Type B pancreatic cell (in vitro differentiated cells): ENCODE data around the gene DNAJC18. TPM values are rescaled to one million over a fixed set of nuclear protein-coding genes. Genes with fewer than 3 reads are reported as not detected.
A peak's percentile ranks its signal among the peaks of the same experiment; 100 is the strongest.

ENCODE experiments used
- DNase-seq: peaks from one replicate; pipeline ENCODE4 v3.0.0; 2021; ENCODE audit warnings: mixed read lengths; ENCODE audit not compliant: unreplicated experiment; ENCODE audit errors: extremely low spot score
- H3K27ac Mint-ChIP-seq: 2 replicates; pipeline ENCODE4 v1.8.0; 2021; ENCODE audit warnings: mild to moderate bottlenecking, mixed read lengths
- H3K27me3 Mint-ChIP-seq: 2 replicates; pipeline ENCODE4 v1.8.0; 2021; ENCODE audit warnings: mixed read lengths
- H3K36me3 Mint-ChIP-seq: 2 replicates; pipeline ENCODE4 v1.8.0; 2021; ENCODE audit warnings: mixed read lengths
- H3K4me1 Mint-ChIP-seq: one replicate; pipeline ENCODE4 v1.8.0; 2021; ENCODE audit warnings: mixed read lengths; ENCODE audit not compliant: unreplicated experiment
- H3K4me3 Mint-ChIP-seq: 2 replicates; pipeline ENCODE4 v1.8.0; 2021; ENCODE audit warnings: mild to moderate bottlenecking, mixed read lengths
- H3K9me3 Mint-ChIP-seq: 2 replicates; pipeline ENCODE4 v1.8.0; 2021; ENCODE audit warnings: mixed read lengths
- CTCF ChIP-seq: fragments of 200-600 bp; sonication (generic); conservative IDR thresholded peaks from 2 replicates; pipeline ENCODE4 v1.5.0; 2021; ENCODE audit warnings: antibody characterized with exemption, mild to moderate bottlenecking
- total RNA-seq: library from RNA; stranded (reverse); gene quantifications from 2 replicates; pipeline ENCODE4 v1.2.1, GENCODE V29; 2021; ENCODE audit warnings: low replicate concordance

The DNAJC18 gene
- total RNA-seq, 1 donor from 2014 or later: 25.8 TPM

DNA sequence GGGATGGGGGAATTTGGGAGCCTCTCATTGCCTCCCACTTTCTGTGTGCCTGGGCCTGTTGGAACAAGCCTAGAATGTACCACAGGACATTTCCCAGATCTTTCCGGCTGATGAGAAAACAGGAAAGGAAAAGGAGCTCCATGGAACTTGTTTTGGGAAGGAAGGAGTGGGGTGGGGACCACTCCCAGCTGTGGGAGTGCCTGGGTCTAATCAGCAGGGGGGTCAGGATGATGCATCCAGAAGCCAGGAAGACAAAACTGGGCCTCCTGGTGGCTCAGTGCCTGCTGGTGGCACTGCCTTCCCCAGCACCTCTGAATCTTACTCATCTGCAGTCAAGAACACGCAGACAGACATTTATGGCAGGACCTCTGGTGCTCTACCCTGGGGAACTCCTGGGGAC lies 34.2 kb upstream of the DNAJC18 start:
- DNase-seq: no peak
- Mint-ChIP-seq H3K4me1 (peaks cover 32% of the 10 kb centered on the region), H3K4me3 (no peak overlapping the region), H3K36me3 (no peaks in the 10 kb centered on the region), H3K9me3 (no peaks in the 10 kb centered on the region), H3K27me3 (peaks cover 10% of the 10 kb centered on the region), H3K27ac (no peak overlapping the region)
- no peak for TF ChIP-seq CTCF

GRCh38 chr5:139473105-139473504 lies 33.8 kb upstream of the DNAJC18 start:
- TF ChIP-seq CTCF: no peak
- DNase-seq: no peak
- Mint-ChIP-seq H3K9me3 (no peaks in the 10 kb centered on the region), H3K27ac (peak overlapping the region; percentile 63), H3K4me3 (no peak overlapping the region), H3K4me1 (peaks cover 35% of the 10 kb centered on the region), H3K36me3 (no peaks in the 10 kb centered on the region), H3K27me3 (peaks cover 10% of the 10 kb centered on the region)

DNA sequence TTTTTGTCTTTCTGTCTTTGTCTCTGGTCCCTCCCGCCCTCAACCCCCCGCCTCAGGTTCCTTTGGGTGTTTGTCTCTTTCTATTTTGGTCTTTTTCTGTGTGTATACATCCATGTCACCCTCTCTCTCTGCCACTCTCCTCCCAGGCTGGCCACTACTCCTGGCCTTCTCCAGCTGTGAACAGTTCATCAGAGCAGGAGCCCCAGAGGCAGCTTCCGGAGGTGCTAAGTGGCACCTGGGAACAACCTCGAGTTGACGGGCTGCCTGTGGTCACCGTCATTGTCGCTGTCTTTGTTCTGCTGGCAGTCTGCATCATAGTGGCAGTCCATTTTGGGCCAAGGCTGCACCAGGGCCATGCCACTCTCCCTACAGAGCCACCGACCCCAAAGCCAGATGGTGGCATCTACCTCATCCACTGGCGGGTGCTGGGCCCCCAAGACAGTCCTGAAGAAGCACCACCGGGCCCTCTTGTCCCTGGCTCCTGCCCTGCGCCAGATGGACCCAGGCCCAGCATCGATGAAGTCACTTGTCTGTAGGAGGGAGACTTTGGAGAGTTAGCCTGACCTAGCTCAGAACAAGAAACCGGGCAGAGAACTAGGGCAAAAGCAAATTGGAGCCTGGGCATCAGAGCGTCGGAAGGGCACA lies 33.2 kb upstream of the DNAJC18 start:
- Mint-ChIP-seq H3K4me3 (no peak overlapping the region), H3K4me1 (peaks cover 35% of the 10 kb centered on the region), H3K27ac (no peak overlapping the region), H3K9me3 (no peaks in the 10 kb centered on the region), H3K36me3 (no peaks in the 10 kb centered on the region), H3K27me3 (peaks cover 10% of the 10 kb centered on the region)
- TF ChIP-seq CTCF: no peak
- DNase-seq: no peak

- H3K27me3 Mint-ChIP-seq: peaks cover 10% of the 10 kb centered on the region
- no peaks in the 10 kb centered on the region for H3K36me3 Mint-ChIP-seq
Observed at GRCh38 chr5:139470821-139471300, 31.5 kb upstream of the DNAJC18 start, which contains the start of gene SMIM33. TSS of gene SMIM33 (plus strand) at chr5:139471004. CDS start at chr5:139471122, 118 bp downstream.

GRCh38 chr5:139468421-139468931 lies 29.2 kb upstream of the DNAJC18 start:
- H3K36me3 Mint-ChIP-seq: no peaks in the 10 kb centered on the region
- no peak for DNase-seq
- no peak overlapping the region for H3K27ac Mint-ChIP-seq
- H3K9me3 Mint-ChIP-seq: no peaks in the 10 kb centered on the region
- H3K27me3 Mint-ChIP-seq: peaks cover 10% of the 10 kb centered on the region
- TF ChIP-seq CTCF: no peak
- peaks cover 25% of the 10 kb centered on the region for H3K4me1 Mint-ChIP-seq
- H3K4me3 Mint-ChIP-seq: no peak overlapping the region

More at GRCh38 chr5:139470821-139471300, 31.5 kb upstream of the DNAJC18 start, which contains the start of gene SMIM33:
- DNase-seq: no peak
- Mint-ChIP-seq H3K4me3 (no peak within 1 kb of the TSS), H3K9me3 (no peaks in the 10 kb centered on the region), H3K27ac (no peak within 1 kb of the TSS), H3K4me1 (peaks cover 35% of the 10 kb centered on the region)
- no peak for TF ChIP-seq CTCF
